GM12891 (cell line): ENCODE data around the gene MSH6.
"Not testable (repeated sequence)": the region's sequence is repeated elsewhere in the genome, so short reads cannot be mapped to it uniquely, and the experiment has no call there.

ENCODE experiments used
- DNase-seq: peaks from one replicate; pipeline ENCODE4 v3.0.0; 2011; ENCODE audit warnings: low spot score; ENCODE audit not compliant: insufficient read length
- FAIRE-seq: peaks from 2 replicates; lab custom pipeline; 2011; peaks lifted over from hg19 to GRCh38; lab: Jason Lieb, UNC
- PAX5 ChIP-seq: IDR thresholded peaks from 2 replicates; pipeline ENCODE4 v1.6.1; 2011; ENCODE audit warnings: low read length, moderate library complexity, mild to moderate bottlenecking; ENCODE audit not compliant: insufficient read depth, severe bottlenecking
- POLR2A ChIP-seq: IDR thresholded peaks from 2 replicates; pipeline ENCODE4 v1.6.1; 2011; ENCODE audit warnings: low read depth, low read length, control low read depth
- POLR2AphosphoS5 ChIP-seq: IDR thresholded peaks from 2 replicates; pipeline ENCODE4 v1.6.1; 2011; ENCODE audit warnings: low read depth, low read length, control low read depth
- POU2F2 ChIP-seq: IDR thresholded peaks from 2 replicates; pipeline ENCODE4 v1.6.1; 2011; ENCODE audit warnings: low read depth, mild to moderate bottlenecking, control low read depth, low read length, moderate library complexity
- SPI1 ChIP-seq: IDR thresholded peaks from 2 replicates; pipeline ENCODE4 v1.6.1; 2011; ENCODE audit warnings: low read depth, low read length, control low read depth
- TAF1 ChIP-seq: IDR thresholded peaks from 2 replicates; pipeline ENCODE4 v1.6.1; 2011; ENCODE audit warnings: low read depth, low read length, control low read depth

The MSH6 gene

DNA sequence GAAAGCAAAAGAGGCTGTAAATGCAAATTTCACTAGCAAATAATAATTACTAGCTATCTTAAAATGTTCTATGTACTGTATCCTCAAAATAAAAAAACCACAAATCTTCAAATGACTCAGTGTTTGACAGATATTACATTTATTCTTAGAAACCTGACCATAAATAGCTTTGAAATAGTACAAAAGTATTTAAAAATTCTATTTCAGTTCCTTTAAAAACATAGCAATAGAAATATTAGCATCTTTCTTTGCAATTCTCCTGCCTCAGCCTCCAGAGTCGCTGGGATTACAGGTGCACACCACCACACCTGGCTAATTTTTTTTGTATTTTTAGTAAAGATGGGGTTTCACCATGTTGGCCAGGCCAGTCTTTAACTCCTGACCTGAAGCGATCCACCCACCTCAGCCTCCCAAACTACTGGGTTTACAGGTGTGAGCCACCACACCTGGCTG is 50.6 kb downstream of the MSH6 start:
- peak; percentile 48; the same call in 1 of the 2 replicates for TF ChIP-seq SPI1
- TF ChIP-seq TAF1 = no peak
- TF ChIP-seq POU2F2 = no peak
- TF ChIP-seq POLR2A = no peak
- FAIRE-seq (no peak), DNase-seq (no peak)

GRCh38 chr2:47838249-47838648 is 55.3 kb downstream of the MSH6 start:
- no peak for DNase-seq
- FAIRE-seq = no peak
- TF ChIP-seq SPI1 (no peak), POLR2A (no peak), POU2F2 (no peak), TAF1 (no peak), POLR2AphosphoS5 (no peak)

DNA sequence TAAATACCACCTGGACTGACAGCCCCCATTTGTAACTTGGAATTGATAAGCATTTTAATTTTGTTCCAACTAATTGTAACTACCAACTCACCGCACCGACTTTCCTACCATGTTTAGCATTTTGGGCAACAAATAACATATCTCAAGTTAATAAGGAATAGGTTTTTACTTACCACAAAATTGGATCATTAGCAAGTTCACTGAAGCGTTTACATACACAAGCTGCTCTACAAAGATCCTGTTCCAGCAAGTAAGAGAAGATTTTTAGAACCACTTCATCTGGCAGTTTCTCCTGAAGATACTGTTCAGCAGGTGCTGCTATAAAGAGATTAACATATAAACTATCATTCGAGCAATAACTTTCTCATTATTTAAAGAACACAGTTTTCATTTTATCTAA is 55.7 kb downstream of the MSH6 start:
- no peak for DNase-seq
- FAIRE-seq = no peak
- TF ChIP-seq PAX5 (no peak), POLR2AphosphoS5 (no peak), POU2F2 (no peak), SPI1 (no peak), TAF1 (no peak), POLR2A (no peak)

DNA sequence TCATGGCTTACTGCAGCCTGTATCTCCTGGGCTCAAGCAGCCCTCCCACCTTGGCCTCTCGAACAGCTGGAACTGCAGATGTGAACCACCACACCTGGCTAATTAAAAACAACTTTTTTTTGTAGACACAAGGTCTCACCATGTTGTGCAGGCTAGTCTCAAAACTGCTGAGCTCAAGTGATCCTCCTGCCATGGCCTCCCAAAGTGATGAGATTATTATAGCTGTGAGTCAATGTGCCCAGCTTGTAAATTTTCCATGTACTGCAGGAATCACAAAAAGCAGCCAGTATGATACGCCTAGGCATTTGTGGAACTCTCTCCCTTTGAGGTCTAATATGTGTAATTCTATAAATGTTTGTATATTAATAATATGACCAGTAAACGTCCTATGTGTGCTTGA is 59.9 kb downstream of the MSH6 start:
- TF ChIP-seq POLR2AphosphoS5 = no peak
- no peak for TF ChIP-seq POU2F2
- no peak for TF ChIP-seq SPI1
- no peak for TF ChIP-seq TAF1
- no peak for TF ChIP-seq PAX5
- TF ChIP-seq POLR2A = no peak
- no peak for DNase-seq
- peak; percentile 26 for FAIRE-seq

DNA sequence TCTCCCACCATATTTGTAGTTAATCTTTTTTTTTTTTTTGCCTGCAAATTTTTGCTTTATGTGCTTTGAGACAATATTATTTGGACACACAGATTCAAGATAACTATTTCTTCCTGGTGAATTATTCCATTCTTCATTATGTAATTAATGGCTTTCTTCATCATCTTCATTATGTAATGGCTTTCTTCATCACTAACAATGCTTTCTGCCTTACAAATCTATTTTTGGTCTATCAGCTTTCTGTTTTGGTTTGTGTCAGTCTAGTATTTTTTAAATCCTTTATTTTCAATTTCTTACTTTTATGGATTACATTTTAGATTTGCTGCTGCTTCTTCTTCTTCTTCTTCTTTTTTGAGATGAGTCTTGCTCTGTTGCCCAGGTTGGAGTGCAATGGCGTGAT is 60.5 kb downstream of the MSH6 start:
- no peak for DNase-seq
- no peak for FAIRE-seq
- TF ChIP-seq POU2F2 = no peak
- no peak for TF ChIP-seq TAF1
- no peak for TF ChIP-seq PAX5
- no peak for TF ChIP-seq POLR2AphosphoS5
- TF ChIP-seq POLR2A = no peak
- no peak for TF ChIP-seq SPI1

DNA sequence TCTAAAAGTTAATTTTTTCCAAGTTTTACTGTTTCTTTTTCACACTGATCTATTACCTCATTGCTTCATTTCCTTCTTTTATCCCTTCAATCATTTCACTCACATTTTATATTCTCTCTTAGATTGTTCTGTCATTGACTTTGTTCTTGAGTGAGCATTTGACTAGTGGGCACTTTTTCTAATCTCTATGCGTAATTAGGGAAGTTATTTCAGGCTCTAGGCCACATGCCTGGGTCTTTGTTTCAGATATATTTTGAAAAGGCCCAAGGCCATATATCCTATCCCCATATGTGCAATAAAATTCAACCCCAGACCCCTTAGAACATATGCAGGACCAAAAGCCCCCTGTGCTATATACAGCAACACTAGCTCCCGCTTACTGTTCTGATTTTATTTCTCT is 61.2 kb downstream of the MSH6 start:
- no peak for TF ChIP-seq POU2F2
- no peak for TF ChIP-seq POLR2AphosphoS5
- TF ChIP-seq SPI1 = no peak
- no peak for TF ChIP-seq TAF1
- no peak for TF ChIP-seq POLR2A
- TF ChIP-seq PAX5 = no peak
- DNase-seq = no peak
- FAIRE-seq = no peak

- no peak for DNase-seq
- TF ChIP-seq POU2F2 (no peak), SPI1 (no peak), POLR2A (no peak), POLR2AphosphoS5 (no peak), PAX5 (no peak)
- FAIRE-seq = peak; percentile 45
Observed at GRCh38 chr2:47849368-47849767, 66.4 kb downstream of the MSH6 start.

DNA sequence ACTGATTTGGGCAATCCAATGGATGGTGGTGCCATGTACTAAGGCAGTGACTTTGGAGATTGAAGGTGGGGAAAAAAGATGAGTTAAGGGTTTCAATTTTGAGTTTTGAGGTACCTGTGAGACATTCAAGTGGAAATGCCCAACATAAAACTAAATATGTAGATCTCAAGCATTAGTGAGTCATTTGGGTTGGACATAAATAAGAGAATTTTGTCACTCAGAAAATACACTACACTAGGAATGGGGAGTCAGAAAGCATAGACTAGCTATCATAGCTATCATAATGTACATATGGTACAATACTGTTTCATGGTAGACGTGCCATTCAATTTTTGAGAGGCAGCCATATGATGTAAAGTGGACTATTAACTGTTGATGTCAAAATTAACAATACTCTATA is 67.3 kb downstream of the MSH6 start:
- no peak for TF ChIP-seq TAF1
- no peak for TF ChIP-seq POU2F2
- TF ChIP-seq SPI1 = no peak
- TF ChIP-seq POLR2A = no peak
- TF ChIP-seq PAX5 = no peak
- no peak for TF ChIP-seq POLR2AphosphoS5
- FAIRE-seq (no peak), DNase-seq (no peak)

DNA sequence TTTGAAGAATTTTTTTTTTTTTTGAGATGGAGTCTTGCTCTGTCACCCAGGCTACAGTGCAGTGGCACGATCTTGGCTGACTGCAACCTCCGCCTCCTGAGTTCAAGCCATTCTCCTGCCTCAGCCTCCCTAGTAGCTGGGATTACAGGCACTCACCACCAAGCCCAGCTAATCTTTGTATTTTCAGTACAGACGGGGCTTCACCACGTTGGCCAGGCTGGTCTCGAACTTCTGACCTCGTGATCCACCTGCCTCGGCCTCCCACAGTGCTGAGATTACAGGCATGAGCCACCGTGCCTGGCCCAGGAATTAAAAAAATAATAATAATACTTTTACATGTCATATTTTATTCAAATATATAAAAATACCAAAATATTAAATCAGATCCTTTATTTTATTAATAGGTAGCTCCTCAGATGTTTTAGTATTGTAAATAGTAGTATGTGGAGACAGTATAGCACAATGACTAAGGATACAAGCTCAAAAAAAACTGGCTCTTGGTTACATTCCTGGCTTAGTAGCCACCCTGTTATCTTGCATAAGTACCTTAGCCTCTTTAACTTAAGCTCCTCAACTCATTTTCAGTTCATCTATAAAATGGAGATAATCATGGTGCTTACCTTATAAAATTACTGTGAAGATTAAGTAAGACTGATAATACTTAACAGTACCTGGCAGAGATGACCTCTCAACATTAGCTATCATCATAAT is 70.3 kb downstream of the MSH6 start:
- not testable (repeated sequence) for FAIRE-seq

More for the DNA sequence above, 70.3 kb downstream of the MSH6 start:
- DNase-seq = not testable (repeated sequence)
